Fibroblast of gingiva (primary cell): Measurements from ENCODE around the gene RAB44.

Source experiments
- DNase-seq: peaks from one replicate; pipeline ENCODE4 v3.0.0-alpha.2; 2011; ENCODE audit warnings: low read depth

The RAB44 gene

DNA sequence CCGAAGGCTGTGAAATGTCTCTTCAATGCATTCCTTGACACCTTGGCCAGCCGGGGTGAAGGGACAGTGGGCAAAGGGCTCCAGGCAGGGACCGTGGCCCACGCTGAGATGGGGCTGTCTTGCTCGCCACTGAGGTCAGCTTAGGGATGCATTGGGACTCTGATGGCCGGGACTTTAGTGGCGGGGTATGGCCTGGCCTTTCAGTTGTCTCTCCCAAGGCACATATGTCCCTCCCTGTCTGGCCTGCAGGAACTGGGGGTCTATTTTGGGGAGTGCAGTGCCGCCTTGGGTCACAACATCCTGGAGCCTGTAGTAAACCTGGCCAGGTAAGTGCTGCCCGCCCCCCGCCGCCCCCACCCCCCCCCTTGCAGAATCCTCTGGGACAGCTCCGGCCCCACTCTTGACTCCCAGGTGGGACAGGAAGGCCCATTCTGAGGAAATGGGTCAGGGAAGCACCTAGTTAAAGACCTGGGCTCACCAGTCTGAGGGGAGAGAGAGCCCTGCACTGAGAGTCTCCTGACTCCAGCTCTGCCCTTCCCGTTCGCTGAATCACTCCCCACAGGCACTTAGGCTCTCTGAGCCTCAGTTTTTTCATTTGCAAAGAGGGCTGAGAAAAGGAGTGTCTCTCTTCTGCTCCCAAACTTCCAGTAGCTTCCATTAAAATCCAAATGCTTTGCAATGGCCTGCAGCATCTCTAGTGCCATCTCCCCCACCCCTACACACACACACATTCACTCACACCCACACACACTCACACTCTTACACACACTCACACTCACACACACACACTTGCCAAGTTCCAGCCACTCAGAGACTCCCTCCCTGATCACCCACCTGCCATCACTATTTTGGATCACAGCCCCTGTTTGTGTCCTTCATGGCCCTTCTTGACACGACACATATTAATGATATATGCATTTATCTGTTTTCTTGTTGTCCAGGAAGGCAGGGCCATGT is 33.1 kb downstream of the RAB44 start:
- DNase-seq: no peak

DNA sequence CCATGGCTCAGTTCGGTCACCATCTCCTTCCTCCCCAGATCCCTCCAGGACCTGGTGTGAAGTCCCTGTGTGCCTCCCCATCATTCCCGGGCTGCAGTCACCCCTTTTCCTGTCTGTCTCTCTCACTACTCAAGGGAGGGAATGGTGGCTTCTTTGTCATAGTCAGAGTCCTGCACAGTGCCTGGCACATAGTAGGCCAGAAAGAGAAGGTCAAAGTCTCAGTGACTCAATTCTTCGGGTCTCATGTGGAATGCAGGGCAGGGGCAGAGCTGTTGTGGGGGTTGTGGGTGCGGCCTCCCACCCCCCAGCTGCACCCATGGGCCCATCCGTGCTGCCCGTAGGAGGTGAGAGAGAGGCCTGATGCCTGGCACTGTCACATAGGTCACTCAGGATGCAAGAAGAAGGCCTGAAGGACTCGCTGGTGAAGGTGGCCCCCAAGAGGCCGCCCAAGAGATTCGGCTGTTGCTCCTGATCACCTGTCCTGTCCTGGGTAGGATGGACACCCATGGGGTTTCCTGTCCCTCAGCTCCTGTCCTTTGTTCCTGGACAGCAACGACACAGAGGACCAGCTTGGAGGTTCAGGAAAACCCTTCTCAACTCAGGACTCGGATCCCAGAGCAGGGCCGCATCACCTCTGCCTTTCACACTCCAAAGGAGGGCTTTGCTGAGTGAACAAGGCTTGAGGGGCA is 34.1 kb downstream of the RAB44 start:
- DNase-seq: no peak

DNA sequence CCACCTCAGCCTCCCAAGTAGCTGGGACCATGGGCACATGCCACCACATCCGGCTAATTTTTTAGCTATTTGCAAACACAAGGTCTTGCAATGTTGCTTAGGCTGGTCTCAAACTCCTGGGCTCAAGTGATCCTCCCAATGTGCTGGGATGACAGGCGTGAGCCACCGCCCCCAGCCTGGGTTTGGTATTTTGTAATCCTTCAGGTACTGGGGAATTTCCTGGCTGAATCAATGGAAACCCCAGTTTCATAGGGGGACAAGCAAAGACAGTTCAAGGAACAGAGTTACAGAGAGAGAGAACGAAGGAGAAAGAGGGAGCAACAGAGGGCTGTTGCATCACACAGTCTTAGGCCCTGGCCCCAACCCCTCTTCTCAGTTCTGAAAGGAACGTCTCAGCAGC is 35.7 kb downstream of the RAB44 start:
- no peak for DNase-seq

DNA sequence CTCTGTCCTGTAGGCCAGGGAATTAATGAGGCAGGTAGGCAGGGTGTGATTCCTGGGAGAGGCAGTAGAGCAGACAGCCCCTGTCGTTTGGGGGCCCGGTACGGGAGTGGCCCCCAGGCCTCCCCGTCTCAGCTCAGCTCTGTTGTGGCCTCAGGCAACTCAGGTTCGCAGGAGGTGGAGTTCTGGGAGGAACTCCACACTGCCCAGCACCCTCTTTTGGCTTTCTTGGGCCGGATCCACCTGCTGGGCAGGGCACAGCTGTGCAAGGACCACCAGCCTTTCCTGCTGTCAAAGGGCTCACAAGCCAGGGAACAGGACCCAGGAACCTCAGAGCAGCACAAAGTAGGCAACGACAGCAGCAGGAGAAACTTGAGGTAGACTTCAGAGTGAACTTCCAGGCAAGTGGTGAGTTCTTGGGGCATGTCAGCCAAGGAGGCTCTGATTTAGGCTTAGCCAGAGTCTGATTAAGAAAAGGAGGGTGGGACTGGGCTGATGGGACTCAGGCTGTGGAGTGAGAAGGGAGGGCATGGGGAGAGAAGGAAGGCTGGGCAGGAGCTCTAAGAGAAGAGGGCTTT is 36.9 kb downstream of the RAB44 start:
- DNase-seq: no peak

DNA sequence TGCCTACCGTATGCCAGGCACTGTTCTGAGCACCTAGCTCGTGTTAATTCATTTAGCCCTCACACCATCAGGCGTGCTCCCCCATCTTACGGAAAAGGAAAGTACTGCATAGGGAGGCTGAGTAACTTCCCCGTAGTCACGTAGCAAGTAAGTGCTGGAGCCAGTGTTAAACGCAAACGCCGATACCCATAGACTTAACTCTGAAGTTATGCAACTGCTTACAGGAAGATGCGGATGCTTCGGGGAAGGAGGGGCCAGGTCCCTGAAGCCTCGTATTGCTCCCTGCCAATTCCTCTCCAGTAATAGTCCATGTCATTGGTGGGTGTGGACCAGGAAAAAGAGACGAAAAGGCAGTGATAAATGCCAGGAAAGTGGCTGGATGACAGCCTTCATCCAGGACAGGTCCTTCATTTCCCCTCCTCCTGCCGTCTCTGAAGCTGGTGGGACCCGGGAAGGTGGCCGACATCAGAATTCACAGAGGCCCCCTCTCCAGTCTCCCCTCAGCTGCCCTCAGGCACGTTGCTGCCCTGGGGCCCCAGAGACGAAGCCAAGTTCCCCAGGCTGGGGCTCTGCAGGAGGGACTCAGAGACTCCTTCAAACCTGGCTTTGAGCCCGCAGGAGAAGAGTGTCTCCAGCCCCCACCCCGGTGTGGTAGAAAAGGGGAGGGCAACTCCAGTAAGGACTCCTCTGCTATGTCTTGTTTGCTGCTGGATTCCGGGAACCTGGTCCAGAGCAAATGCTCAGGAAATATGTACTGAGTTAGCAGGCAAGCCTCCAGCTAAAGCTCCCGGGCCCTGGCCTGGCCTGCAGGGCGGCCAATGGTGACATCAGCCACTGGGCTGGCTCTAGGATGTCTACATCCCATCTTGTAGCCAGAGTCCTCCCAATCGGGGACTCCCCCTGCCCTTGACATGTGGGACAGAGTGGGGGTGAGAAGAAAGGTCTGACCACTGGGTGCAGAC is 37.8 kb downstream of the RAB44 start:
- DNase-seq: peak; percentile 89

DNA sequence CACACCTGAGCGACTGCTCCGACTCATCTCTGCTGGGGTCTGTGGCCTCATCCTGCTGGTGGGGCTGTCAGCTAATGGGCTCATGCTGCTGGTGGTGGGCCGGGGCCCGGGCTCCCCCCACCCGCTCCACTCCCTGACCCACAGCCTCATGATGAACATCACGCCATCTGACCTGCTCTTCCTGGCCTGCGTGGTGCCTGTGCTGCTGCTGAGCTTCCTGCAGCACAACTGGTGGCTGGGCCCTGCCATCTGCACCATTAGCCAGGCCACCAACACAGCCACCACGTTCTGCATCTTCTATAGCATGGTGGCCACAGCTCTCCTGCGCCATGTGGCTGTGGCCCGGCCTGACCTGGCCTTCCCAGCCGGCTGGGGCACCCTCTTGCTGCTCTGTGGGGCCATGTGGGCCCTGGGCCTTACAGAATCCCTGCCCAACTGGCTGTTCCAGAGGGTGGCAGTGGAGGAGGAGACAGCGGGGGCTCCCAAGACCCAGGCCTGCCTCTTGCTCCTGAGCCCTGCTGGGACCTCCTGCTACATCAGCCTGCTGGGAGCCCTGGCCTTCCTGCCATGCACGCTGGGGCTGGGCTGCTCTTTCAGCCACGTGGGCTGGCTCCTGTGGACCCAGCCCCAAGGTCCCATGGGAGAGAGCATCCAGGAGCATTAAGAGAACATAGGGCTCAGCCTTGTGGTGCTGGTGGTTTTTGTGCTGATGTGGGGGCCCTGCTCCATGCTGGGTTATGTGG is 39.6 kb downstream of the RAB44 start:
- no peak for DNase-seq

DNA sequence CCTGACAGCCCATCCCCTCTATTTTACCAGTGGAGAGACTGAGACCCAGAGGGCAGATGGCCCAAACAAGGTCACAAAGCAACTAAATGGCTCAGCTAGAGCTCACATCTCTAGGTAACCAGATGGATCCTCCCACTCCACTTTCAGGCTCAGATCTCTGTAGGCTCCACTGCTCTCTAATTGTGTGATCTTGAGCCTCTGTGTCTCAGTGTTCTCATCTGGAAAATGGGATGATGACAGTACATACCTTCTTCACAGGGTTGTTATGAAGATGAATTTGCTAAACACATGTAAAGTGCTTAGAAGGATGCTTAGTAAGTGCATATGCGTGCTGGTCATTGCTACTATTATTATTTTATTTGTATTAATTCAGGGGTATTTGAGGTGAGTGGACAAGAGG is 40.5 kb downstream of the RAB44 start:
- DNase-seq: no peak

DNA sequence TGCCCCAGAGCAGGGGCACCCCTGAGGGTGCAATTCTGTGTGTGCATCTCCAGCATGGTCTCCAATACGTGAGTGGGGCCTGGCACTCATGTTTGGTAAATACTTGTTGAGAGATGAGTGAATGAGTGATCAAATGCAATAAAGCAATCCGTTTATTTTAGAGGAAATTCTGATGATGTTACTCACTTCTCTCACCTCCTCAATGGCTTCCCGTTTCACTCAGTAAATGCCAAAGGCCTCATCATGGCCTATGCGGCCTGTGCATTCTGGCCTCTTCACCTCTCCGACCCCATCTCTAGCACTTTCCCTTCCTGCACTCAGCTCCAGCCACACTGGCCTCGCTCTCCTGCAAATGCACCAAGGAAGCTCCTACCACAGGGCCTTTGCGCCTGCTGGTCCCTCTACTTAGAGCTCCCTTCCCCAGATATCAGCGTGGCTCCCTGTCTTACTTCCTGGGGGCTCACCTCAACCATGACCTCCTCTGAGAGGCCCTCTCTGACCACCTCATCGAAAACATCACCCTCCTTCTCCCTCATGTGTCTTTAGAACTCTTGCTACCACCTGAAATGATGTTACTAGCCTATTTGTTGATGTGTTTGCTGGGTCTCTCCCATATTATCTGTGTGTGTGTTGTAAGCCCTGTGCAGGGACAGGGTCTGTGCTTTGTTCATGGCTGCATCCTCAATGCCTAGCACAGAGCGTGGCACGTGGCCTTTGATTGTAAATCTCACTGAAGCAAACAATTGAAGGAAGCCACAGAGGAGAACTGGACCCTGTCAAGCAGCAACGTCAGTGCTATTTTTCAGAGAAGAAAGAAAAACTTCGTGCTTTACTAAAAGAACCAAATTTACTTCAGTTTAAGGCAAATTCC is 42.6 kb downstream of the RAB44 start:
- no peak for DNase-seq

DNA sequence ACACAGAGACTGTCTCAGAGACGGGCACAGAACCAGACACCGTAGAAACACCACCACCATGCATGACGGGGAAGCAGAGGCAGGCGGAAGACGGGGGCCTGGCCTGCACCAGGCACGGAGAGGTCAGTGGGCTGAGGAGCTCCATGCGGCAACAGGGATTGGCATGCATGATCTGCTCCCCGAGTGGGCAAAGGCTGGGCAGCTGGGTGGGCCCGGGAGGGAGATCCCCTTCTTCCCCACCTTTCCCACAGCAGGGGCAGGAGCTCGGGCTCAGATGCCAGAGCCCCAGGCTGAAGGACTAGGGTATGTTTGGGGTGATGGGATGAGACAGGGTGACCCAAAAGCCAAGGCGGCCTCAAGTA is 43.2 kb downstream of the RAB44 start:
- DNase-seq: no peak

DNA sequence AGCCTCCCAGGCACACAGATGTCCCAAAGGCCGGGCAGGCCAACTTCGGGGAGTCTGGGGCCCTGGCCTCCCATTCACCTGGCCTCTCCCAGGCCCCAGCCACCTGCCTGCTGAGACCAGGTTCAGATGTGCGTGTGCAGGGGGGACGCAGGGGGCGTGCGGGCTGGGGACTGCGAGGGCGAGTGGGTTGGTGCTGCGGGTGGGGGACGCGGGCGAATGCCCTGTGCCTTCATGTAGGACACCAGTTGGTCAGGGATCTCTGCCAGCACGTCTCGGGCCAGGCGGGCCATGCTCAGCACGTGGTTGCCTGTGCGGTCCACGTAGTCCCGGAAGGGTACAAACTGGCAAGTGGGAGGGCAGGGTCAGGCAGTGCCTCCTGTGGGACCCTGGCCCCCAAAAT is 44.5 kb downstream of the RAB44 start:
- DNase-seq: no peak

DNA sequence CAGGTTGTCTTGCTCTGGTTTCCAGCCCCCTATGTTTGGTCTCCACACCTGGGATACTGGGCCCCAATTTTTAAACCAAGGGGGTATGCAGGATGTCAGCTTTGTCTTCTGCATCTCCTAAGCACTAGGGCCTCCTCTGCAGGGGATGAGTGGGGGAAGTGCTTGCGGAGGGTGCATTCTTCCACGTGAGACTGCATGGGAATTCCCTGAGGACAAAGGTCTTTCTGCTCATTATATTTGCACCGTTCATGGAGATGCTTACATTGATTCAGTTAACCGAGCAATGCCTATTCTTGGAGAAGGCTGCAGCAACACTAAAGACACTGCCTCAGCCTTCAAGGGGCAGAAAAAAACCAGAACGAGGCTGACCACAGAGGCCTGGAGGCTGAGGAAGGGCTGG is 45.4 kb downstream of the RAB44 start:
- DNase-seq: no peak

DNA sequence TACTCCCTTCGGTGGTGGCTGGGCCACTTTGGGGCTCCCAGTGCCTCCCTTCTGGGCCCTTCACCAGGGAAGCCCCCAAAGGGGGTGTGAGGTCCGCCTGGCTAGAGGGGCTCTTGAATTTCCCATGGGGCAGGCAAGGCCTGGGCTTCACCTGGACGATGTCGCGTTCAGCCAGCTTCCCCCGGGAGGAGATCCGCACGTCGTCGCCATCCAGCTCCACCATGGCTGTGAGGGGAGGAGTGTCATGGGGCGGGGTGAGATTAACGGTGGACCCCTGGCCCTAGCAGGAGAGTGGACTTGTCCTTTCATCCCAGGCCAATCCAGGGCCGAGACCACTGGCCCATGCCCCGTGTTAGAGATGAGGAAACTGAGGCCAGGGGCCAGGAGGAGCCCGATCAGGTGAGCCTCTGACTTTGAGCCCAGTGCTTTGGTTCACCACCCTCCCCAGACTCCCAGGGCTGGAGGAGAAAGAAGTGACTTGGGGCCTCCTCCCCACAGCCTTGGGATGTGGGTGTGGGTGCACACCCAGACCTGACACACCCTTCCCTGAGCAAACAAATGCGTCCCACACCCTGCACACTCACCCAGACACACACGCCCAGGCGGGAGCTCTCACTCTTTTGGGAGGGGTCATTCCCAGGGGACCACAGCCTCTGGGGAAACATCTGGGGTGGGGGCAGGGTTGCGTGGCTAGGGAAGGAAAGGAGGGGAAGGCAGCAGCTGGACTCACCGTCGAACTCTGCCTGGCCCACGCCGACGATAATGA is 46.1 kb downstream of the RAB44 start:
- no peak for DNase-seq

DNA sequence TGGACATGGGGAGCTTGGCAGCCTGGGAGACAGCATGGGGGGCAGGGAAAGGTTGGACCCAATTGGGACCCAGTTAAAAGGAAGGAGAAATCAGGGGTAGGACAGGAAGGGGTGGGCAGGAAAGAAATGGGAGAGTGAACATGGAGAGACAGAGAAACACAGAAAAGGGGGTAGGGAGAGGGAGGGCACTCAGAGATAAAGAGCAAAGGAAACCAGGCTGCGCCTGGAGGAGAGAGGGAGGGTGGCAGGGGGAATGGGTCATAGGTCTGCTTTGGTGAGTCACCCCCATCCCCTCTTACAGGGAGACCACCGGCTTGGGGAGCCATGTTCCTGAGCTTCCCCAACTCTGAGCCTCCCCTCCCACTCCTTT is 46.7 kb downstream of the RAB44 start:
- DNase-seq: no peak

DNA sequence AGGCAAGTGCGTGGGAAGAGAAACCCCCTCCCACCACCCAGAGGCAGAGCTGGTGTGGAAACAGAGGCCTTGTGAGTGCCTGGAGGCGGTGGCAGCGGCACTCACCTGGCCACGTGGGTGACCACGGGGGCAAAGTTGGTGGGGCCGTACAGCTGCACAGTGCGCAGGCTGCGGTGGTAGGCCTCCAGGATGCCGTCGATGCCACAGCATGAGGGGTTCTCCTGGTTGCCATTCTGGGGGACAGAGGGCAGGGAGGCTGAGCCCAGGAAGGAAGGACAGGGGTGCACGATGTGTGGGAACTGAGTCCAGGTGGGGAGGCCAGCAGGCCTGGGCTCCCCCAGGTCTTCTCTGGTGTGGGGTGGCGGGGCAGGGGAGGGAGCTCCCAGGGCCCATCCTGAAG is 47.7 kb downstream of the RAB44 start:
- DNase-seq: no peak

DNA sequence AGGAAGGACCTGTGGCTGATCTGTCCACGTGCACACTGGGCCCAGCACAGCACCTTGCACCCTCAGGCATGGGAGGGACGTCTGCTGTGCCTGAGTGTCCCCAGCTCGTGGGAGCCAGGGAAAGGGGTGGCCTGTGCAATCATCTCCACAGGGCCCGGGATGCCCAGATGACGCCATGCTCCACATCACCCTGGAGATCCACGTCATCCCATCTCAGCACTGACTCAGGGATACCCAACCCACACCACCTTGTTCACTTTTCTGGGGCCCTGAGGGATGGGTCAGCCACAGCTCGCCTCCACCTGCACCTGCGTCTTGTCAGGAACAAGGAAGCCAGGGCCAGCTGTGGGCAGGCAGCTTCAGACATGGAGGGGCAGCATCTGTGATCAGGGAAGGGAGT is 48.2 kb downstream of the RAB44 start:
- DNase-seq: no peak

DNA sequence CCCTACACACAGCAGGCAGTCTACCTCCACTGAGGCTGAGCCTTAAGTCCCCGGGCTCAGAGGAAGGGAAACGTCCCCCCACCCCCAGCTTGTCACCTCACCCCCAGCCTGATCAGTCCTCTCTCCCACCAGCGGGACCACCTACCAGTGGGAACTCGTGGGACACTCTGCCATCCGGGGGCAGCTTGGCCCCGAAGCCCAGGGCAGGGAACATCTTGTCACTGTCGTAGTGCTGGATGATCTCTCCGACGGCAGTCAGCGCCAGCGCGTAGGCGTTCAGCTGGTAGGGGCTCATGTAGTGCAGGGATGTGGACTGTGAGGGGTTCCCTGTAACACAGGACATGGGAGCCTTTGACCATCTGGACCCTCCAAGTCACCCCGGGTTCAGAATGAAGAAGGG is 48.6 kb downstream of the RAB44 start:
- DNase-seq: no peak

DNA sequence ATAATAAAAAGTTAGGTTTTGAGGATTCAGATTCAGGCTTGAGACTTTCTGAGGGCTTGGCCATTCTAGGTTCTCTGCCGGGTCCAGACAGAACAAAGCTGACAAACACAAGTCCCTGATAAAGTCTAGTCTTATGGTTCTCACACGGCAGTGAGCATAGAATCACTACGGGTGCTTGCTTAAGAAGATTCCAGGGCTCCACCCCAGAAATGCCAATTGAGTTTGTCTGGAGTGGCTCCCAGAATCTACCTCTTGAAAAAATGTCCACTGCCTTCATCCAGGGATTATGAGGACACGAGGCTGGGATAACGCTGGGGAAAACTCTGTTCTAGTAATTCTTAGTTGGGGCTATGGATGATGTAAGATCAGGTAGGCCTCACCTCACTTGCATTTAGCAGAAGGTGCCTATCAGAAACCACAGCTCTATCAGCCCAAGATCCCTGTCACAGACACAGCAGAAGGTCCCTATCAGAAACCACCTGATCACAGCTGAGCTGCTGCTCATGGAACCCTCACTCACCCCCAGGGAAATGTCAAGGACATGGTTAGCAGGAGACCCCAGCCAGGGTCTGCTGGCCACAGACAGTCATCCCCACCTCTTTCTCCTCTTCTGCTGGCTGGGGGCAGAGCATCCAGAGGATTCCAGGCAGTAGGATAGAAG is 52.3 kb downstream of the RAB44 start:
- DNase-seq: no peak

DNA sequence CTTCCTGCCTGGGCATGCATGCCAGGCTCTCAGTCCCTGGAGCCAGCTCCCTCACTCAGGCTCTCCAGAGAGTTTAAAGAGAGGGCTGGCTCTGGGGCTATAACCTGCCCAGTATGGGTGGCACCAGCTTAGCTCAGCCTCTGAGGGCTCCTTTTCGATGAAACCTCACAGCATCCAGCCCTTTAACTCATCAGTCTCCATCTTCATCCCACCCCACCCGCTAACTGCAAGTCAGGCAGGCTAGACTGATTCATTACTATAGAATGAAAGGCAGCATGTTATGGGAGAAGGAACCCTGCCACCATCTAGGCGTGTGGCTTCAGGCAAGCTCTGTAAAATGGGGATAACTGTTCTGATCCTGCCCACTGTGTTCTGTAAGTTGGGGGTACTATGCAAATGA is 53.5 kb downstream of the RAB44 start:
- no peak for DNase-seq

DNA sequence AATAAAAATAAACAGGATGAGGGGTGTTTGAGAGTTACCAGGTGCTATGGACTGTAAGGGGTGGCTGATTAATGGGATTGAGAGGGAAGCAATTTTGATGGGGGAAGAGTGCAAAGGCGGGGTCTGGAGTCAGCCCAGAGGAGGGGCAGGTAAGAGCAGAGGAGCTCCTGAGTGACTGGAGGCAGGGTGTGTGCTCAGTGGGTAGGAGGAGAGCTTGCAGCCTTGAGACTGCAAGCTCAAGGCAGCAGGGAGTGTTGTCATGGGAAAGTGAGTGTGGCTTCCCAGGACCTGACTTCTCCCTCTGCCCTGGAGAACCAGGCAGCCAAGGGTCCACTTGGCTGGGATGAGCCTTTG is 54.2 kb downstream of the RAB44 start:
- DNase-seq: no peak
